NCI-H2107 (cell line): ENCODE measurements around the gene DDX23.
"Not testable (repeated sequence)": the region's sequence is repeated elsewhere in the genome, so short reads cannot be mapped to it uniquely, and the experiment has no call there.

Experiments used
- DNase-seq: peaks from one replicate; lab custom pipeline; 2025; lab: John Stamatoyannopoulos, UW

The DDX23 gene

DNA sequence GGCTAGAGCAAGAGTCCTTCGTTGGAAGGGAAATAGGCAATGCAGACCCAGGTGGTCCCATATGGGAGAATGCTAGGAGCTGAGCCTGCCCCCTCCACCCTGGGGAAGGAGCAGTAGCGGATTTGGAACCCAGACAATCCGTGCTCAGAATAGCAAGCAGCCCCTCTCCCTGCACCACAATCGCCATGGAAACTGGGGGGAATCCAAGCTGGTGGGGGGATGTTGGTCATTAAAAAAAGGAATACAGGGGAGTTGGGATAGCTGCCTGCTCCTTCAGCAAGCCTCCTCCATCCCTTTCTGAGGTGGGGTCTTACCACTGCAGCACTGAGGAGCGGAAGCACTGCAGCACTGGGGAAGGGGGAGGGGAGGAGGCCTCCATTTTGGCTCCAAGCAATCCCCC, 10.8 kb upstream of the DDX23 start:
- DNase-seq = no peak

GRCh38 chr12:48861111-48861510, 9.1 kb upstream of the DDX23 start:
- no peak for DNase-seq

GRCh38 chr12:48860236-48860635, 8.3 kb upstream of the DDX23 start:
- not testable (repeated sequence) for DNase-seq

- DNase-seq = no peak
Measured at GRCh38 chr12:48859607-48860006, 7.6 kb upstream of the DDX23 start.

- DNase-seq = no peak
Measured at GRCh38 chr12:48858043-48858442, 6.1 kb upstream of the DDX23 start.

DNA sequence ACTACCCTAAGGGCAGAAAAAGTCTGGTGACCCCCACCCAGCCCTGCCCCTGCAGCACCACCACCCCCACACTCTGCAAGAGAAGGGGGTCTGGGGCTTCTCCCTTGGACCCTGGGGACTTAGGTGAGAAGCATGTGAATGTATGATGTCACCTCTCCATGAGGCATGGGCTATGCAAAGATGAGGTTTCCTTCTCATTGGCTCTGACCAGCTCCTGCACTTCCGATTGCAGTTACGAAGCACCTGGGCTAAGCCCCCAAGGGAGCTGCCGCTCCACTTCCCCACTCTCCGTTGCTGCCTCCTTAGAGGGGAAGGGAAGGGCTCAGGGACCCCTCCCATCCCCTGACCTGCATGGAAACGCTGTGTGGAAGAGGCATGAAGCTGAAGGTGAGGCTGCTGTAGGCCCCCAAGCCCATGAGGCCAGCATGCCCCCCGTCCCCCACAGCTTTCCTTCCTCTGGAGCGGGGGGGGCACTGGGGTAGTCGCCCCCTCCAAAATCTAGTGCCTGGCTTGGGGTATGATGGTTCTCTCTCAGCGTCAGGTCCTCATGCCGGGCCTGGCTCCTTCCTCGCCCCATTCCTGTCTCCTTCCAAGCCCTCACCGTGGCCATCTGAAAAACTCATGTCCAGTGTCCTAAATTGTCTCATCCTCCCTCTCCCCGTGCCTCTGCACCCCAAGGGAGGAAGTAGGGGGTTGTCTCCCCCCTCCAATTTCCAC, 5.5 kb upstream of the DDX23 start:
- DNase-seq = no peak

GRCh38 chr12:48856379-48856778, 4.4 kb upstream of the DDX23 start:
- no peak for DNase-seq

GRCh38 chr12:48854932-48855331, 3.0 kb upstream of the DDX23 start:
- DNase-seq = not testable (repeated sequence)

DNA sequence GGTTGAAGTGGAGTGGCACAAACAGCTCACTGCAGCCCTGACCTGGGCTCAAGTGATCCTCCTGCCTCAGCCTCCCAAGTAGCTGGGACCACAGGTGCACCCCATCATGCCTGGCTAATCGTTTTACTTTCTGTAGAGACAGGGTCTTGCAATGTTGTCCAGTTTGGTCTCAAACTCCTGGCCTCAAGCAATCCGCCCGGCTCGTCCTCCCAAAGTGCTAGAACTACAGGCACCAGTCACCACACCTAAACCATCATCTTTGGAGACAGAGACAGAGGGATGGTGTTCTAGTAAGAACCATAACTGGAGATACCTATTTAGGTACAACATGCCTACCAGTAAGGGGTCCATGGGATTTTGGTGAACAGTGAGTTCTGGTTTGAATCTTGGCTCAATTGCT, 2.5 kb upstream of the DDX23 start:
- no peak for DNase-seq

DNA sequence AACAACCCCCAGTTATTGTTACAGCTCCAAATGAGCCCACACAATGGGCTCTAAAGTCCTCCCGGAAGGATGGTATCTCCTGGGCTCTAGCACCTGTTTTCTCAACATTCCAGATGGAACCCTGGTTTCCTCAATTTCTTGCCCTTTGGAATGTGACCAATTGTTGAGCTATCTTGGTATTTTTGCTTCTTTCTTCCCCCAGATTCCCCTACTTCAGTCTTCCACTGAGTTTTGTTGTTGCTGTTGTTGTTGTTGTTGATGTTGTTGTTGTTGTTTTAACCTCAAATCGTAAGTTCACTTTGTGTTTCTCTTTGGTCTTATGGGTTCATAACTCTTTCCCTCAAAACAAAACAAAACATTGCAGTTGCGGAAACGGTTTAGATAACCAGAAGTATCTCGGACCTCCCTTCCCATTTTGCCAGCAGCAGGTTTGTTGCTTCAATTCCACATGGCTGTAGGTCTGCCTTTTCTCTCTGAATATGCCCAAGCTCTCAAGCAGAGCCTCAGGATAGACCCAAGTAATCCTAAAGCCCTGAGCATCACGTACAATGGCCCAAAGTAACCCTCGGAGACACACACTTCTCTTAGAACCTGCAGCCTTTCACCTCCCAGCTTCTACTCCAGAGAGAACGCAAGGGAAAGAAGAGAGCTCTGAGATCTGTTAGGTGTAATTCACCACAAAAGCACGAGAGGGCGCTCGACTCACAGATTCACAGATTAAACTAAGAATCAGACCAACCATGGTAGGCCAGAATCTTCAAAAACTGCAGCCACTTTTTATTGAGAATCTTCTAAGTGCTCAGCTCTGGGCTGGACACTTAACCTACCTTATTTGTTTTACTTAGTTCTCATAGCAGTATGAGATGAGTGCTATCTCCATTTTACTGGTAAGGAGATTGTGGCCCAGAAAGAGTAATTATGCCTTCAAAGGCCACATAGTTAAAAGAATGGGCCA, 1.0 kb upstream of the DDX23 start:
- peak; percentile 89 for DNase-seq

GRCh38 chr12:48842021-48842420, 9.9 kb downstream of the DDX23 start:
- DNase-seq = not testable (repeated sequence)

DNA sequence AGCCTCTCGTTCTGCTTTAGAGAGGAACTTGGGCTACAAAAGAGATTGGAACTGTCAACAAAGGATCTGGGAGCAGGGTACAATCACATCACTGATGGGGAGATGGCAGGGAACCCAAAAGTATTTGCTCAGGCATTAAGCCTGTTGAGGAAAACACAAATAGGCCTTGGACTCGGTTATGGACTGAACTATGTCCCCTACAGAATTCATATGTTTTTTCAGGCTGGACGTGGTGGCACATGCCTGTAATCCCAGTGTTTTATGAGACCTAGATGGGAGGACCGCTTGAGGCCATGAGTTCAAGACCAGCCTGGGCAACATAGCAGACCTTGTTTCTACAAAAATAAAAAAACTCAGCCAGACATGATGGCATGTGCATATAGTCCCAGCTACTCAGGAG, 13.9 kb downstream of the DDX23 start:
- DNase-seq = no peak

DNA sequence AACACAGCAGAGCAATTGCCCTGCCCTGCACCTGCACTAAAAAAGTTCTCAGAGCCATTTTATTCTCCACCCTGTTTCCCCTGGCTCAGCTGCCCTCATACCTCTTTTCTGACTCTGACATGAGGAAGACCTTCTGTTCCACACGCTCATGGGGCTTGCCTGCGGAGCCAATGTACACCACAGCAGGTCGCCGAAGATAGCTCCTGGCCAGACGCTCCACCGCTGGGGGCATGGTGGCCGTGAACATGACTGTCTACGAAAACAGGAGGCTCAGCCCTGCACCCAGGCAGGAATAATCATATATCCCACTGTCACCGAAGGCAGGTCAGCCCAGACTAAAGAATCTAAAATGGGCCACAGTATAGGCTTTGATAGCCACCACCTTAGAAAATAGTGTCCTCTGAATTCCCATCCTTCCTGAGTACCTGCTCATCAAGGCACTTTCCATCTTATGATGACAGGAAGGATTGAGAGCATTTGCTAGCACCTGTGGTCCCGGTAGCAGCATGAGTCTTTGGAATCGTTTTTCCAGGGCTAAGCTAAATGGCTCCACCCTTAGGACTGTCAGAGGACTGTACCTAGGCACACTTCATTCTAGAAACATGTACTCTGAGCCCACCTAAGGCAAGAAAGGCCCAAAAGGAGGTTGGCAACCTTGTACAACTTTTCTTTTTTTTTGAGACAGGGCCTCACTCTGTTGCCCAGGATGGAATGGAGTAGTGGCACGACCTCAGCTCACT, 19.5 kb downstream of the DDX23 start:
- no peak for DNase-seq

GRCh38 chr12:48831257-48831656, 20.7 kb downstream of the DDX23 start:
- no peak for DNase-seq

DNA sequence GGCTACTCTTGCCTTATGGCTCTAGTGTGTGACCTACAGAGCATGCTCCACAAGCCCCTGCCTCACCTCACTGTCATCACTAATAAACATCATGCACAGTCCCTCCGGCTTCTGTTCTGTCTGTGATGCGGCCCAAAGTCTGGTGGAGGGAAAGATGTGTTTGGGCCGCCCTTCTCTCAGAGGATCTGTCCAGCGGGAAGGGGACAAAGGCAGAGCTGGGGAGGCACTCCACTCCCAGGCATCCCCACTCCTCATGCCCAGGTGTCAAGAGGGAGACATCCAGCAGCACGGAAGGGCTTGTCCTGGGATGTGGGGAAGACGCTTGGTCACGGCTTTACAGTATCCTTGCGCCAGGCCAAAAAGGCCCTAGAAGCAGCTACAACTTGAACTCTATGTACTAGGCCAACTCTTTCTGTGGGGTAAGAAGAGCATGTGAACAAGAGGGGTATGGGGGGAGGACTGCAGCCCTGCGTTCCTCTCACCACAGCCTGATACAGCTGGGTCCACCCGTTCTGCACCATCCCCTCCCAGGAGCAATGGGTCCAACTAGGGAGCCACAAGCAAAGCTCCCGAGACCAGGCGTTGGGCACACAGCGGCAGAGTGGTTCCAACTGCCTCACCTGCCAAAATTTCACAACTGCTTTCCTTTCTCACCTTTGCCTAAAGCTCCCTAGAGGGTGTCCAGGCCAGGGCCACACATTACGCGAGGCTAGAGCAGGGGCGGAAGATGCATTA, 23.0 kb downstream of the DDX23 start:
- DNase-seq = no peak

DNA sequence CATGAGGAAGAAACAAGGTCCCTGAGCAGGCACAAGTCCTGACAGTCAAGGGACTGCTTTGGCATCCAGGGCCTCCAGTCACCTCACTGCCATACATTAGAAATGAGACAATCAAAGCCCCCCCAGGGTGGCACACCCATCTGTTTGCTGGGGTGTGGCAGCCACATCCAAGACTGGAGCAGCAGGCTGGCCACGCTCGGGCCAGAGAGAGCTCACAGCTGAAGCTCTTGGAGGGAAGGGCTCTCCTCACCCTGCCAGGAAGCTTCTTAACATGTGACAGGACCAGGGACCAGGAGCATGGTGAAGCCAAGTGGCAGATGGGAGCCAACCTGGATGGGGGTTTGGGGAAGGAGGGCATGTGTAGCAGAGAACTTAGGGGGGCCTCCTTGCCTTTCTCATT, 23.7 kb downstream of the DDX23 start:
- no peak for DNase-seq

GRCh38 chr12:48827513-48828096, 24.4 kb downstream of the DDX23 start:
- no peak for DNase-seq

DNA sequence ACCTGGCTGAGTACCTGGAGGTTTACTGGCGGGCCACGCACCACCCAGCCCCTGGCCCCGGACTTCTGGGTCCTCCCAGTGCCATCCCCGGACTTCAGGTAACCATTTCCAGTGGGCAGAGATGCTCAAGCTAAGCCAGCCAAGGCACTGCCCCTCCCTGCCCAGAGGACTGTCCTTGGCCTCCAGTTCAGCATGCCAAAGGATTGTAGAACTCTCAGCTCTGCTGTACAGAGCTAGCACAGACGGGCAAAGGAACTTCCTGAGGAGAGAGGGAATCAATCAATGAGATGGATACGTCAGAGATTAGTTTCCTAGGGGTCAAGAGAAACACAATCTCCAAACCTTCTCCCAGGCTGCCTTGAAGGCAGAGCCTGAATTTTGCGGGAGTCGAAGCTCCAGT, 24.9 kb downstream of the DDX23 start:
- no peak for DNase-seq

DNA sequence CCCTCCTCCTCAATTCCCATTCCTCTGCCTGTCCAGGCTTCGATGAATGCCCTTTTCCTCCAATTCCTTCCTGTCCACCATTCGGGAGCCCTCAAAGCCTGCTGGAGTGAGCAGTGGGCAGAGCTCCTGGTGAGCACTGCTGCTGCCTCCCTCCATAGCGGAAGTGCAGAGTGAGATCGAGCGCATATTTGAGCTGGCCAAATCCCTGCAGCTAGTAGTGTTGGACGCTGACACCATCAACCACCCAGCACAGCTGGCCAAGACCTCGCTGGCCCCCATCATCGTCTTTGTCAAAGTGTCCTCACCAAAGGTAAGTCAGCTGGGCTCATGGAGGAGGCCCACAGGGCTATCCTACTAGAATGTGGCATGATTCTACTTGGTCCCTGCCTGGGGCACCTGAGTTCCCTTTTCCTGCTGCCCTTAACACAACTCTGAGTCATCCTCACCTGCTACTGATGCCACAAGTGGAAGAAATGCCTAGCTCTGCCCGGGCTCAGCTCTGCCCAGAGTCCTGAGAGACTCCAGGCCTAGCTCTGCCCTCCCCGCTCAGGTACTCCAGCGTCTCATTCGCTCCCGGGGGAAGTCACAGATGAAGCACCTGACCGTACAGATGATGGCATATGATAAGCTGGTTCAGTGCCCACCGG, 25.6 kb downstream of the DDX23 start:
- no peak for DNase-seq

DNA sequence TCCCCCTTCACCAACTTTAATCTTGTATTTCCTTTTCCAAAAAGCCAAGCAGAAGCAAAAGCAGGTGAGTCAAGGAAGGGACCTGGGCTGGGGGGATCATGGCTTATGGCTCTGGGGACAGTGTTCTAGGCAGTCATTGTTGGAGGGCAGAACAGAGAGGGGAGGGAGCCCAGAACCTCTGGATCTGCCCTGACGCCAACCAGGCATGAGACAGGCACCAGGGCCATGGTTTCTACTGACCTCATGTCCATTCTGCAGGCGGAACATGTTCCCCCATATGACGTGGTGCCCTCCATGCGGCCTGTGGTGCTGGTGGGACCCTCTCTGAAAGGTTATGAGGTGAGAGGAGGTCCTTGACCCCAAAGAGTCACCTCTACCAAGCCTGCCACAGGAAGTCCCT, 27.1 kb downstream of the DDX23 start:
- DNase-seq = no peak

DNA sequence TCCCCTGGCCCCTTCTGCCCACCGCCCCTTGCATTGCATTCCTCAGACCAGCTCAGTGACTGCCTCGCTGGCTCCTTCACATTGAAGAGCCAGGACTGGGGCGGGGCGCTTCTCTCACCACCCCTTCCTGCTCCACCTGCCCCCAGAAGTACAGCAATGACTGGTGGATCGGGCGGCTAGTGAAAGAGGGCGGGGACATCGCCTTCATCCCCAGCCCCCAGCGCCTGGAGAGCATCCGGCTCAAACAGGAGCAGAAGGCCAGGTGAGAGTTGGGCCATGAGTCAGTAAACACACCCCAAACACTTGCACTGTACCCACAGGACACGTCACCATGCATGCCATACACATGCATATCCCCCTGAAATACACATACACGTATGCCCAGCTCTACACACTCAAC, 27.9 kb downstream of the DDX23 start:
- DNase-seq = no peak
